DMS153 treated with DMSO at 0.1 percent for 48 hours (cell line): ENCODE results near the gene IL15.
A peak's percentile ranks its signal among the peaks of the same experiment; 100 is the strongest.

ENCODE experiments used
- DNase-seq: peaks from one replicate; lab custom pipeline; 2025; ENCODE audit not compliant: unreplicated experiment; lab: John Stamatoyannopoulos, UW

The IL15 gene

GRCh38 chr4:141761926-141762325 is 125.5 kb downstream of the IL15 start:
- no peak for DNase-seq

GRCh38 chr4:141763374-141763773 is 127.0 kb downstream of the IL15 start:
- DNase-seq, result peak; percentile 46

DNA sequence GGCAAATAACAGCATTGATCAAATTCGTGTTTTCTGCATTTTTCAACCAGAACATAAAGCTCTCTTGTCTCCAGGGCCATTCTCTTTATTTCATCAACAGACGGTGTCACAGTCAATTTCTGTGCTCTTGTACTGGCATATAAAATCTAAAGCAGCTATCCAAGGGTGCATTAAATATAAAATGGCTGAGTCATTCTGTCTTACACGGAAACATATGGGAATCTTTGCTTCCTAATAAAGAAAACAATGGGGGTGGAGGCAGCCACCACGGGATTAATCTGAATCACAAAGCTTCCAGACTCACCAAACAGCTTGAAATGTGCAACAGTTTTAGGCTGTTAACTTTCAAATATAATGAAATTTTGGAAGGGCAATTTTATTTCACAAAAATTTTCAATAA is 132.6 kb downstream of the IL15 start:
- DNase-seq, result no peak

- DNase-seq, result no peak
Measured at GRCh38 chr4:141771889-141772830, 135.8 kb downstream of the IL15 start.

GRCh38 chr4:141772838-141773237 is 136.5 kb downstream of the IL15 start:
- DNase-seq, result no peak

- no peak for DNase-seq
Measured at GRCh38 chr4:141782205-141782604, 145.8 kb downstream of the IL15 start.
